Right renal pelvis (tissue), 4 donors: ENCODE data around the gene ZFX. TPM values are rescaled to one million over a fixed set of nuclear protein-coding genes. Genes with fewer than 3 reads are reported as not detected.

Source experiments
- DNase-seq, 4 donors: peaks; one replicate each; pipeline ENCODE4 v3.0.0-alpha.2; 2013; ENCODE audit warnings: low read depth in 4 of 4, low spot score in 3 of 4, missing footprints in 1 of 4
- polyA plus RNA-seq, 4 donors: library from polyadenylated mRNA; unstranded; fragments of 120-200 nt; gene quantifications; one replicate each; pipeline ENCODE4 v1.2.1, GENCODE V29; 2013; ENCODE audit not compliant: insufficient read length in 4 of 4

Gene ZFX
- polyA plus RNA-seq, 4 donors = 24.6 to 32.6 (median 27.6) TPM

DNA sequence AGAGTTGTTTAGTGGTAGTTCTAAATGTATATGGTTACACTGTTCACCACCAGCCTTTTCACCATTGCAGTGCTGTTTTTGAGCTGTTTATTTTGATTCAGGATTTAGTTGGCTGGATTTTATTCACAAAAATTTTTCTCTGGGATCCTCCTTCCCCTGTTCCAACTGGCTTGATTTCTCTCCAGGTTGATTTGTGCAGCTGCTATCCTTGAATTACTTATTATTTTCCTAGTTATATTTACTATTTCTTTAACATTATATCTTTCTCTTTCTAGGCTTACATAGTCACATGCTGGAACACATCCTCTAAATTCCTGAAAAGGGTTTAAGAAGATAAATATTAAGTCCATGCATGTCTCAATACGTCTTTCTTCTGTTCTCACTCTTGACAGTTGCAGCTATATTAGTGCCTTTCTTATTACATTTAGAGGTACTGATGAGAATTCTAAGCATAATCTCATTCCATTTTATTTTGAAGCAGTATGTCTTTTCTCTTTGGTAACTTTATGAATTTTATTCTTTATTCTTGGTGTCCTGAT, 82.2 kb downstream of the ZFX start:
- DNase-seq = no peak

GRCh38 chrX:24232796-24233195, 83.3 kb downstream of the ZFX start:
- DNase-seq = no peak

DNA sequence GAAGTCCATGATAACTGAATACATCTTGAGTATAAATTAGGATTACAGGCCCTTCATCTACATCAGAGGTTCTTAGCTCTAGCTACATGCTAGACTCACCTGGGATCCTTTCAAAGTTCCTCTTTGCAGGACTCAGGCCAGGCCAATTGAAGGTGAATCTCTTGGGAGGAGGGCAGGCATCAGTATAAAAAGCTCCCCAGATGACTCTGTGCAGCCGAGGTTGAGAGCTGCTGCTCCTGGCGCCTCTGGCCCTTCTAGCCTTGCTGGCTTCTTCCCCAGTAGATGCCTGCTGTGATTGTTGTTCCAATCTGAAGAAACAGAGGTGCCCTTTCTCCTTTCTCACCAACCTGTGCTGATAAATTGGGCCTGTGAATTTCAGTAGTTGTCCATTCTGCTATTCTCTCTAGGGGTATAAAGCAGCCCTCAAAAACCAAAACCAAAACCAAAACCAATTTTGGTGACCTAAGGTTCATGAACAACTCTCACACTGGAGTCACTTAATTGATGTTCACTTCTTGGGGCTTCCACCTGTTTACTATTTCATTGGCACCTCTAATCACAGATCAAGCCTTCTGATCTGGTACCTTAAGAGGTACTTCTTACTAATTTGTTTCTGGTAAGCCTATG, 85.7 kb downstream of the ZFX start:
- DNase-seq = no peak

DNA sequence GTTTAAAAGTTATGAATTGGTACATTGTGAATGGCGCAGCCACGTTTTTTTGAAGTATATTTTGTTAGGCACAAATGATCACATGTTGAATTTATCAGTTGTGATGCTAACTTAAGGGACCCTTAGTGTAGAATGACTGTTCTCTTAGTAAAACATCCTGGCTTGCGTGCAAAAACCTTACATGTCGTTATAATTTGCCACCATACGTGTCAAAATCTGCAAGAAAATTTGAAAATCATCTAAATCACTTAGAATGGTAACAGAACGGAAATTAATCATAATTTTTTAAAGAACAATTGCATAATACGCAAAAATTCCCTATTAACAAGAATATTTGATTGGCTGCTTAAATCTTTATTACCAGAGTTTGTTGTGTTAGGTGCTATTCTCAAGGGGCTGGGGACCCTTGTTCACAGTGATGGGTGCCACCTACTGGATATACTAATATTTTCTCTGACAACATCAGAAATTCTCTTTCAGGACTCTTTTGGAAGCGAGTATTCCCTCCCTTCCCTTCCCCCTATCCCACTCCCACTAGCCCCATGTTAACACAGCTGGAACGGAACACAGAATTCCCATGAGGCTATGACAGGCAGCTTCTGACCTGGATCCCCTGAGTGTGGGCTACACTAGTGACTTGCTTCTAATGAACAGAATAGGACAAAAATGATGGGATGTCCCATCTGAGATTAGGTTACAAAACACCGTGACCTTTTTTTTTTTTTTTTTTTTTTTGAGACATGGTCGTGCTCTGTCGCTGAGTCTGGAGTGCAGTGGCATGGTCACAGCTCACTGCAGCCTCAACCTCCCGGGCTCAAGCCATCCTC, 92.5 kb downstream of the ZFX start:
- DNase-seq = peak in 2 of 4 donors; percentile 4 to 6

DNA sequence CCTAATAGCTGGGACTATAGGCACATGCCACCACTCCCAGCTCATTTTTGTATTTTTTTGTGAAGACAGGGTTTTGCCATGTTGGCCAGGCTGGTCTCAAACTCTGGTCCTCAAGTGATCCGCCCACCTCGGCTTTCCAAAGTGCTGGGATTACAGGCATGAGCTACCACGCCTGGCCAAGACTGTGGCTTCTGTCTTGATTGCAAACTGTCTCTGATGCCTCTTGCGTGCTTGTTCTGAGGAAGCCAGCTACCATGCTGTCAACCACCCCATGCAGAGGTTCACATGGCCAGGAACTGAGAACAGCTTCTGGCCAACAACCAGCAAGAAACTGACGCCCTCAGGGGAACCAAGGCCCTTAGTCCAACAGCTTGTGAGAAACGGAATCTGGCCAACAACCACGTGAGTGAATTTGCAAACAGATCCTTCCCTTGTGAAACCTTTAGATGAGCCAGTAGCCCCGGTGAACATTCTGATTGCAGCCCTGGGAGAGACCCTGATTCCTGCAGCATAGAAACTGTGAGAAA, 93.2 kb downstream of the ZFX start:
- no peak for DNase-seq

DNA sequence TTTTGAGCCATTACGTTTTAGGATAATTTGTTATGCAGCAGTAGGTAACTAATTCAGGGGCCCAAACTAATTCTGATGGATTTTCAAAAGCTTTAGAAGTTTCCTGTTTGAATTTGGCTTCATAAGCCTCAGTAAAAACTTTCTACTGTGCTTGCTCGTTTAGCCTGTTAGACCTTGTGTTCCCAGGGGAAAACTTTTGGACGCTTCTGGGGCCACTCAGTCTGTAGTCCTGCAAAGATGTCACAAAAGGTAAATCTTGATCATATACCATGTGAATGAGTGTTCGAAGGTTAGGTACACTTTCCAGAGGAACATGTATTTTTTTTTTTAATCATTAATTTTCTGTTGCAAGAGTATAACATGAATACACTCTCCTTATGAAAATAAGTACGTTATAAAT, 93.7 kb downstream of the ZFX start:
- DNase-seq = no peak

DNA sequence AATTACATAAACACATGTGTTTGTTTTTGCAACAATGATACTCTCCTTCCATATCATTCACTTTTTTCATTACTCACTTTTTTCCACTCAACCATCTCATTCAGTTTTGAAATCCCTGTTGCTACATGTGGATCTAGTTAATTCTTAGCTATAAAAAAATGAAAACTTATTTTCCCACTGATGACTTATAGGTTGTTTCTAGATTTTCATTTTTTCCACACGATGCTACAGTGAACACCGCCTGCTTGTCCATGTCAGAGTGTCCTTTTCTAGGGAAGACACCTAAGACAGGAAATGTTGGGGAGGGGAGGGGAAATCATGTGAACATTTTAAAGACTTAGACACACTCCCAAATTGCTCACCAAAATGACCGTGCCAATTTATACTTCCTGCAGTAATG, 94.2 kb downstream of the ZFX start:
- DNase-seq = no peak

- DNase-seq = no peak
Measured at GRCh38 chrX:24245202-24245601, 95.7 kb downstream of the ZFX start.

- no peak for DNase-seq
Measured at GRCh38 chrX:24248042-24248441, 98.5 kb downstream of the ZFX start.

DNA sequence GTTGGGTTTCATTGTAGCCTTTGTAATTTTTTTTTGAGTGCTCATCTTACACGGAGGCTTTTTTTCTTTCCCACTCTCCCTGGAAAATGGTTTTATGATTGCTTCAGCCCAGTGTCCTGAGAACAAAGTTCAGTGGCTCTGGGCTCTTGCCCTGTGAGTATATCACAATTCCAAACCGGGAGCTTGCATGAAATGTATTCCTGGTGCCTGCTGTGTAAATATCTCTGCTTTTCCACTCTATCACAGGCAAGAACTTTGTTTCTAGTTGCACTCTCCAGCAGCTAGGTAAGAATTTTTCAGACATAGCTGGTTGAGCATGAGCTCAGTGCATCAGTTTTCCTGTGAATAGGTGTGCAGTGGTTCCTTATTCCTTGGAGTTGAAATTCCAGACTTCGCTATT, 103.5 kb downstream of the ZFX start:
- no peak for DNase-seq

DNA sequence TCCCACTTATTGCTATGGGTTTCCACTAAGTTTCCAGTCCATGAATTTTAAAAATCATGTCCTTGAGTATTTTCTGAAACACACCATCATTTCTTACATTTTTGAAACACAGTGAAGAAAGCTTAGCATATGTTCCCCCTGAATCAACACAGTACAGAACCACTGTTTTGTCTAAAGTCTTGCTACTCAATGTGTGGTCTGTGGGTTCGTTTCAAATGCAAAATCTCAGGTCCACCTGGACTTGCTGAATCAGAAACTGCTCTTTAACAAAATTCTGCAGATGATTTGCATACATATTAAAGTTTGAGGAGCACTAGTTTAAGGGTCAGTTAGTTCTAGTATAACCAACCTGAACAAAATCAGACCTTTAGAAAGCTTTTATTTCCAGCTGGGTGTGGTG, 103.9 kb downstream of the ZFX start:
- DNase-seq = no peak

- DNase-seq = no peak
Measured at GRCh38 chrX:24257011-24257410, 107.5 kb downstream of the ZFX start.

DNA sequence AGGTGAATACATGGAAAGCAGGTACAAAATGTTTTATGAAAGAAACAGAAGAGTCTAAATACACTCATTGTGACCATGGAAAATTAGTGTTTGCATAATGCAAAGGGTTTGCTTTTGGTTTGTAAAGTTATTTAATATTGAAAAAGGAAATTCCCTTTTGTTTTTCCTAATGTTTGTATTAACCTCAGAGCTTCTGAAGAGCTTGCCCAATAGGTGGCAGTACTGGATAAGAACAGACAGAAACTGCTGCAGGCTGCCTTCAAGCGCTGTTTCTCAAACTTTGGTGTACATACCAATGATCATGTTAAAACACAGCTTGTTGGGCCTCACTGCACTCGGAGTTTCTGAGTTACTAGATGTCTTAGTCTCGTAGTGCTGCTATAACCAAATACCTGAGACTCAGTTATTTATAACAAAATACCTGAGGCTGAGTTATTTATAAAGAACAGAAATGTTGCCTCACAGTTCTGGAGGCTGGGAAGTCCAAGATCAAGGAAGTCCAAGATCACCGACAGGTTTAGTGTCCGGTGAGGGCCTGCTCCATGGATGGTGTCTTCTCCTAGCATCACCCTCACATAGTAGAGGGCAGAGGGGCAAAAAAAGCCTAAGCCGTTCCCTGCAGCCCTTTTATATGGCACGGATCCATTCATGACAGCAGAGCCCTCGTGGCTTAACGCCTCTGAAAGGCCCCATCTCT, 110.2 kb downstream of the ZFX start:
- DNase-seq = peak in 1 of 4 donors; percentile 35

DNA sequence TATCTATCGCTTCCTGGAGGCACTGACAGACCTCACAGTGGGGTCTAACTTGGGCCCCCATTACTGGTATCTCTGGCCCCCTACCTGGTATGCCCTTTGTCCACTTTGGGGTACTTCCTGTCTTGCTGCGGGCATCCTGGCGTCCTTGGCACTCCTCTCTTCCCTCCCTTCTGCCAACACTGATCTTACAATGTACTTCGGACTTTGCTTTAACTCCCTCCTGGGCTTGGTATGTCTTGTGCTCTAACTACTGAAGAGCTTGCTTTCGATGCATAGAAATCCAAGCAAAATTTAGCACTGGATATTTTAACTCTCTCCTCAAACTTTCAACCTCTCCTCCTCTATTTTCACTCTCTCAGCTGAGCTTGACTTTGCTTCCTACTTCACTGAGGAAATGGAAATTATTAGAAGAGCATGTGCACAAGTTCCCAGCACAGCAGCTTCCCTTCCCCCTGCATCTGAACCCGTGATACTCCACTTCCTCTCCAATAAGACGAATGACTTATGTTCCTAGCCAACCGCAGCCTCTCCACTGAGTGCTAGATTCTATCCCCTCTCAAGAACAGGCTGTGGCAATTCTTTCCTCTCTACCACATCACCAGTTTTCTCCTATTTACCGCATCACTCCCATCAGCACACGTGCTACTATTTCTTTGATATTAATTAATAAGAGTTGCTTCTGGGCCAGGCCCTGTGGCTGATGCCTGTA, 111.5 kb downstream of the ZFX start:
- DNase-seq = no peak

GRCh38 chrX:24262309-24262708, 112.8 kb downstream of the ZFX start:
- no peak for DNase-seq

- no peak for DNase-seq
Measured at GRCh38 chrX:24264383-24264782, 114.9 kb downstream of the ZFX start.
